Endothelial cell of umbilical vein (primary cell): ENCODE data around the gene KCNG2. TPM values are rescaled to one million over a fixed set of nuclear protein-coding genes. Genes with fewer than 3 reads are reported as not detected.

Source experiments
- BruUV-seq: library from RNA; stranded (reverse); fragments of 400-500 nt; replicated peaks from 2 replicates; lab custom pipeline; 2021; lab: Mats Ljungman, UMichigan
- CTCF ChIA-PET: fragments of 300-600, 350-600 bp; sonication (Branson Sonifier 250); formaldehyde crosslinking; loops from one replicate; lab custom pipeline; 2021; ENCODE audit warnings: antibody characterized with exemption, inconsistent platforms; lab: Charles Lee
- POLR2A ChIA-PET: fragments of 300-600, 350-600 bp; sonication (Branson Sonifier 250); formaldehyde crosslinking; loops from one replicate; lab custom pipeline; 2021; ENCODE audit warnings: antibody characterized with exemption, inconsistent platforms; lab: Charles Lee
- DNase-seq: peaks from one replicate; pipeline ENCODE4 v3.0.0-alpha.2; 2011; ENCODE audit warnings: low read depth, low spot score
- FAIRE-seq: peaks from 2 replicates; lab custom pipeline; 2011; peaks lifted over from hg19 to GRCh38; lab: Jason Lieb, UNC
- H2AFZ ChIP-seq: 2 replicates; pipeline ENCODE4 v1.6.0; 2012; ENCODE audit warnings: low read depth, low read length, control low read depth, inconsistent platforms
- H3K27ac ChIP-seq: 2 replicates; pipeline ENCODE4 v1.5.1; 2011; ENCODE audit warnings: low read depth, mild to moderate bottlenecking, control low read depth, low read length, moderate library complexity; ENCODE audit not compliant: insufficient read depth
- H3K27me3 ChIP-seq, 2 experiments: 2 replicates each; pipeline versions ENCODE4 v1.6.0 to v1.6.1; 2011; ENCODE audit warnings: low read length in 2 of 2, mixed read lengths in 1 of 2; ENCODE audit not compliant: control insufficient read depth in 2 of 2, insufficient read depth in 2 of 2
- H3K36me3 ChIP-seq, 2 experiments: 2 replicates in 1 of 2; 3 replicates in 1 of 2; pipeline ENCODE4 v1.5.1; 2011; ENCODE audit warnings: low read length in 2 of 2, mild to moderate bottlenecking in 1 of 2, moderate library complexity in 1 of 2; ENCODE audit not compliant: control insufficient read depth in 2 of 2, insufficient read depth in 2 of 2; ENCODE audit errors: extremely low read depth in 1 of 2
- H3K4me1 ChIP-seq: 3 replicates; pipeline ENCODE4 v1.5.1; 2011; ENCODE audit warnings: mild to moderate bottlenecking, low read length; ENCODE audit not compliant: control insufficient read depth, insufficient read depth; ENCODE audit errors: extremely low read depth
- H3K4me2 ChIP-seq: 2 replicates; pipeline ENCODE4 v1.6.1; 2011; ENCODE audit warnings: low read length, control low read depth, mixed read lengths; ENCODE audit not compliant: insufficient read depth
- H3K4me3 ChIP-seq, 3 experiments: fragments of 200-600 bp in 1 of 3; sonication (generic), shearing (Covaris generic) in 1 of 3; replicated peaks in 1 of 3; 2 replicates each; pipeline ENCODE4 v1.5.1; 2011 to 2016; ENCODE audit warnings: control low read depth in 3 of 3, low read length in 3 of 3, mild to moderate bottlenecking in 2 of 3, inconsistent platforms in 1 of 3, low read depth in 1 of 3, moderate library complexity in 1 of 3; ENCODE audit not compliant: insufficient read depth in 1 of 3
- H3K79me2 ChIP-seq: 2 replicates; pipeline ENCODE4 v1.6.0; 2012; ENCODE audit warnings: low read length, inconsistent platforms; ENCODE audit not compliant: control insufficient read depth, insufficient read depth
- H3K9ac ChIP-seq: replicated peaks from 2 replicates; pipeline ENCODE3; 2011; ENCODE audit warnings: low read length, control low read depth; ENCODE audit not compliant: insufficient read depth; ENCODE audit errors: extremely low read depth
- H3K9me1 ChIP-seq: replicated peaks from 3 replicates; pipeline ENCODE4 v1.6.0; 2011; ENCODE audit warnings: mild to moderate bottlenecking, low read length; ENCODE audit not compliant: control insufficient read depth, insufficient read depth; ENCODE audit errors: extremely low read depth
- H3K9me3 ChIP-seq: replicated peaks from 2 replicates; pipeline ENCODE4 v1.5.1; 2012; ENCODE audit warnings: low read length, inconsistent platforms; ENCODE audit not compliant: control insufficient read depth, insufficient read depth
- H4K20me1 ChIP-seq: replicated peaks from 2 replicates; pipeline ENCODE3; 2011; ENCODE audit warnings: mild to moderate bottlenecking, low read length; ENCODE audit not compliant: control insufficient read depth, insufficient read depth; ENCODE audit errors: extremely low read depth
- CTCF ChIP-seq, 2 donors: IDR thresholded peaks; 1 replicate in 1 of 2; 2 replicates in 1 of 2; pipeline ENCODE4 v1.5.1; 2011; ENCODE audit warnings: low read length in 2 of 2, mild to moderate bottlenecking in 2 of 2, moderate library complexity in 2 of 2, control low read depth in 1 of 2, inconsistent platforms in 1 of 2, low read depth in 1 of 2; ENCODE audit not compliant: insufficient read depth in 1 of 2; ENCODE audit errors: extremely low read depth in 1 of 2
- EZH2 ChIP-seq: IDR thresholded peaks from 2 replicates; pipeline ENCODE4 v1.6.1; 2012; ENCODE audit warnings: borderline replicate concordance, low read depth, mild to moderate bottlenecking, moderate library complexity, low read length, inconsistent platforms; ENCODE audit not compliant: severe bottlenecking
- FOS ChIP-seq: IDR thresholded peaks from 2 replicates; pipeline ENCODE4 v1.6.1; 2011; ENCODE audit warnings: mild to moderate bottlenecking, low read length, moderate library complexity, borderline replicate concordance; ENCODE audit not compliant: insufficient read depth
- GATA2 ChIP-seq: IDR thresholded peaks from 2 replicates; pipeline ENCODE4 v1.7.0; 2011; ENCODE audit warnings: low read depth, mild to moderate bottlenecking, moderate library complexity, mixed read lengths, low read length; ENCODE audit not compliant: insufficient read length, insufficient read depth
- JUN ChIP-seq: IDR thresholded peaks from 2 replicates; pipeline ENCODE4 v1.6.1; 2011; ENCODE audit warnings: borderline replicate concordance, low read depth; ENCODE audit not compliant: insufficient read length, insufficient read depth
- MAX ChIP-seq: IDR thresholded peaks from 2 replicates; pipeline ENCODE4 v1.6.1; 2011; ENCODE audit not compliant: insufficient read depth, insufficient read length
- MYC ChIP-seq: IDR thresholded peaks from one replicate; pipeline ENCODE4 v1.6.1; 2011; ENCODE audit warnings: mild to moderate bottlenecking, low read depth, low read length
- POLR2A ChIP-seq: IDR thresholded peaks from 2 replicates; pipeline ENCODE4 v1.6.1; 2012; ENCODE audit warnings: low read depth, mild to moderate bottlenecking, control low read depth, low read length
- POLR2AphosphoS5 ChIP-seq: IDR thresholded peaks from 2 replicates; pipeline ENCODE4 v1.6.1; 2012; ENCODE audit warnings: low read depth, mild to moderate bottlenecking, control low read depth, low read length, moderate library complexity; ENCODE audit not compliant: insufficient read depth
- dilution Hi-C: fragments of 300-500 bp; cut with MboI; formaldehyde crosslinking; loops from one replicate; pipeline ENCODE4 v1.15.0; 2019; ENCODE audit warnings: low sequenced_read_pairs; ENCODE audit not compliant: extremely low pct_ligation_motif_present
- intact Hi-C: fragments of 100-400 bp; cut with micrococcal nuclease; formaldehyde crosslinking; loops from one replicate; pipeline ENCODE4 v1.10.0; 2022
- polyA plus RNA-seq, 4 experiments: library from polyadenylated mRNA; depleted of rRNA in 3 of 4; stranded (reverse) in 3 of 4; unstranded in 1 of 4; fragments of >200 nt; gene quantifications; 2 replicates each; pipeline versions ENCODE4 v1.2.1 to v1.2.3, GENCODE V29; 2011 to 2012; ENCODE audit warnings: missing spikeins in 1 of 4
- total RNA-seq: library from RNA; stranded (reverse); gene quantifications from 2 replicates; pipeline ENCODE4 v1.2.3, GENCODE V29; 2021

KCNG2 gene
- total and polyA plus RNA-seq, 2 donors (not counting 3 experiments of a cell fraction or from before 2014, with no cell fraction given) = not detected

GRCh38 chr18:79944126-79944731 is 146.5 kb downstream of the KCNG2 start:
- Histone ChIP-seq H3K79me2 (peaks cover 29% of the 10 kb centered on the region), H4K20me1 (no peaks in the 10 kb centered on the region), H3K4me2 (no peak overlapping the region), H3K36me3 (peaks cover 4 to 21% of the 10 kb centered on the region in 2 experiments), H3K27ac (no peak overlapping the region), H3K4me3 (no peak overlapping the region), H3K4me1 (no peaks in the 10 kb centered on the region), H2AFZ (no peak overlapping the region), H3K9me3 (no peaks in the 10 kb centered on the region), H3K27me3 (no peaks in the 10 kb centered on the region), H3K9me1 (no peaks in the 10 kb centered on the region), H3K9ac (no peak overlapping the region)
- CTCF ChIA-PET = no interaction called here
- no TSS peak for BruUV-seq
- dilution Hi-C loops (no loop called here), intact Hi-C loops (no loop called here)
- FAIRE-seq (no peak), DNase-seq (no peak)
- POLR2A ChIA-PET = no interaction called here
- no peak for TF ChIP-seq JUN
- no peak for TF ChIP-seq CTCF (IDR thresholded peaks at IDR 0.05; ENCODE audit: extremely low read depth in 1 of 2, insufficient read depth in 1 of 2, low read depth in 1 of 2, low read length in 2 of 2)
- no peak for TF ChIP-seq POLR2A

GRCh38 chr18:79944746-79945117 is 147.0 kb downstream of the KCNG2 start:
- dilution Hi-C loops = no loop called here
- no TSS peak for BruUV-seq
- no peak overlapping the region for H3K4me3 ChIP-seq
- no peak overlapping the region for H2AFZ ChIP-seq
- ChIA-PET POLR2A (no interaction called here), CTCF (no interaction called here)
- intact Hi-C loops = no loop called here
- H3K9me1 ChIP-seq = no peaks in the 10 kb centered on the region
- peaks cover 4 to 21% of the 10 kb centered on the region in 2 experiments for H3K36me3 ChIP-seq
- no peak overlapping the region for H3K9ac ChIP-seq
- H3K4me2 ChIP-seq = no peak overlapping the region
- no peaks in the 10 kb centered on the region for H3K9me3 ChIP-seq
- DNase-seq (no peak), FAIRE-seq (no peak)
- no peaks in the 10 kb centered on the region for H3K27me3 ChIP-seq
- no peak overlapping the region for H3K27ac ChIP-seq
- H4K20me1 ChIP-seq = no peaks in the 10 kb centered on the region
- no peaks in the 10 kb centered on the region for H3K4me1 ChIP-seq
- TF ChIP-seq POLR2AphosphoS5 (no peak), EZH2 (no peak), MYC (no peak), JUN (no peak), GATA2 (no peak), POLR2A (no peak), FOS (no peak), MAX (no peak), CTCF (IDR thresholded peaks at IDR 0.05; ENCODE audit: extremely low read depth in 1 of 2, insufficient read depth in 1 of 2, low read depth in 1 of 2, low read length in 2 of 2) (no peak)
- peaks cover 29% of the 10 kb centered on the region for H3K79me2 ChIP-seq
